HepG2 (cell line): ENCODE results near the gene MAPRE3. TPM values are rescaled to one million over a fixed set of nuclear protein-coding genes. Genes with fewer than 3 reads are reported as not detected.

ENCODE experiments used
- ATF5 ChIP-seq: sonication (generic); formaldehyde crosslinking; IDR thresholded peaks from 2 replicates; pipeline ENCODE4 v1.4.0; 2020; ENCODE audit warnings: mild to moderate bottlenecking, low read depth, missing genetic modification reagents
- CREB1 ChIP-seq, 2 experiments: fragments of 450-650 bp in 1 of 2; IDR thresholded peaks; 2 replicates each; pipeline ENCODE4 v1.6.1; 2016 to 2017; ENCODE audit warnings: control low read depth in 1 of 2, mild to moderate bottlenecking in 1 of 2, missing compliant biosample characterization in 1 of 2, missing genetic modification characterization in 1 of 2
- HBP1 ChIP-seq: IDR thresholded peaks from 2 replicates; pipeline ENCODE4 v1.6.1; 2016; ENCODE audit warnings: low read depth, control low read depth
- IKZF1 ChIP-seq: fragments of 450-650 bp; IDR thresholded peaks from 2 replicates; pipeline ENCODE4 v1.7.1; 2016
- KAT7 ChIP-seq: IDR thresholded peaks from 2 replicates; pipeline ENCODE4 v1.6.1; 2018; ENCODE audit warnings: borderline replicate concordance, missing compliant biosample characterization
- MTA1 ChIP-seq: sonication (generic); formaldehyde crosslinking; IDR thresholded peaks from 2 replicates; pipeline ENCODE4 v1.4.0; 2020; ENCODE audit warnings: missing genetic modification reagents, mild to moderate bottlenecking, borderline replicate concordance
- NPAS2 ChIP-seq: sonication (generic); formaldehyde crosslinking; IDR thresholded peaks from 2 replicates; pipeline ENCODE4 v1.8.0; 2022; ENCODE audit warnings: mild to moderate bottlenecking, missing genetic modification reagents, borderline replicate concordance
- POLR2G ChIP-seq: fragments of 200-400 bp; formaldehyde crosslinking; IDR thresholded peaks from 2 replicates; pipeline ENCODE4 v1.6.1; 2018; ENCODE audit warnings: mild to moderate bottlenecking, low read depth, low read length, moderate library complexity
- REL ChIP-seq: sonication (generic); formaldehyde crosslinking; conservative IDR thresholded peaks from 2 replicates; pipeline ENCODE4 v1.8.0; 2022; ENCODE audit warnings: mild to moderate bottlenecking, missing genetic modification reagents, moderate library complexity
- STAT5B ChIP-seq: sonication (generic); formaldehyde crosslinking; IDR thresholded peaks from 2 replicates; pipeline ENCODE4 v1.4.0; 2020; ENCODE audit warnings: missing genetic modification reagents
- TRAFD1 ChIP-seq: sonication (generic); formaldehyde crosslinking; IDR thresholded peaks from 2 replicates; pipeline ENCODE4 v1.5.1; 2020; ENCODE audit warnings: missing genetic modification reagents, mild to moderate bottlenecking, borderline replicate concordance
- ZNF205 ChIP-seq: IDR thresholded peaks from 2 replicates; pipeline ENCODE4 v1.6.1; 2018; ENCODE audit warnings: missing biosample characterization, missing genetic modification reagents
- ZNF24 ChIP-seq: fragments of 450-650 bp; IDR thresholded peaks from 2 replicates; pipeline ENCODE4 v1.6.1; 2017; ENCODE audit warnings: antibody characterized with exemption, mild to moderate bottlenecking
- ZNF251 ChIP-seq: sonication (generic); formaldehyde crosslinking; IDR thresholded peaks from 2 replicates; pipeline ENCODE4 v1.9.0; 2021; ENCODE audit warnings: mild to moderate bottlenecking, missing genetic modification reagents
- ZNF329 ChIP-seq: sonication (generic); formaldehyde crosslinking; IDR thresholded peaks from 2 replicates; pipeline ENCODE4 v1.9.0; 2021; ENCODE audit warnings: low read depth, mild to moderate bottlenecking, missing genetic modification reagents
- ZNF383 ChIP-seq: sonication (generic); formaldehyde crosslinking; IDR thresholded peaks from 2 replicates; pipeline ENCODE4 v1.4.0; 2020; ENCODE audit warnings: missing genetic modification reagents, mild to moderate bottlenecking, borderline replicate concordance
- ZNF556 ChIP-seq: sonication (generic); formaldehyde crosslinking; IDR thresholded peaks from 2 replicates; pipeline ENCODE4 v1.4.0; 2020; ENCODE audit warnings: mild to moderate bottlenecking, missing genetic modification reagents, borderline replicate concordance
- ZNF570 ChIP-seq: sonication (generic); formaldehyde crosslinking; IDR thresholded peaks from 2 replicates; pipeline ENCODE4 v1.4.0; 2020; ENCODE audit warnings: mild to moderate bottlenecking, missing genetic modification reagents, borderline replicate concordance
- ZNF629 ChIP-seq: sonication (generic); formaldehyde crosslinking; conservative IDR thresholded peaks from 2 replicates; pipeline ENCODE4 v1.5.0; 2020; ENCODE audit warnings: missing genetic modification reagents
- ZNF780A ChIP-seq: sonication (generic); formaldehyde crosslinking; IDR thresholded peaks from 2 replicates; pipeline ENCODE4 v1.8.0; 2022; ENCODE audit warnings: mild to moderate bottlenecking, missing genetic modification reagents, moderate library complexity
- polyA plus RNA-seq, 8 experiments: library from polyadenylated mRNA; depleted of rRNA in 3 of 8; stranded (reverse) in 7 of 8; unstranded in 1 of 8; fragments of >200 nt; fragmentation: Illumina TruSeq in 4 of 8; extraction: Trizol in 4 of 8; gene quantifications; 2 replicates each; pipeline versions ENCODE4 v1.2.1 to v1.2.3, GENCODE V29; 2011 to 2016; ENCODE audit warnings: low read depth in 4 of 8, missing spikeins in 1 of 8, mixed read lengths in 1 of 8; ENCODE audit not compliant: insufficient read depth in 1 of 8
- total RNA-seq, 5 experiments: library from RNA; depleted of rRNA; stranded (reverse); fragments of >200 nt; fragmentation: Illumina TruSeq; extraction: Trizol; gene quantifications; 2 replicates each; pipeline ENCODE4 v1.2.3, GENCODE V29; 2016; ENCODE audit warnings: low read depth in 1 of 5
- TF ChIP-seq, protein P1 (sequence below): sonication (generic); formaldehyde crosslinking; IDR thresholded peaks from 2 replicates; pipeline ENCODE4 v1.4.0; 2020; ENCODE audit warnings: missing genetic modification reagents, borderline replicate concordance
- TF ChIP-seq, protein P2 (sequence below): sonication (generic); formaldehyde crosslinking; IDR thresholded peaks from 2 replicates; pipeline ENCODE4 v1.9.0; 2022; ENCODE audit warnings: missing genetic modification reagents, mild to moderate bottlenecking, borderline replicate concordance

Gene MAPRE3
- total and polyA plus RNA-seq, 2 of the 13 experiments (the other 11 are each of a cell fraction or from before 2014, with no cell fraction given): 0.31 to 0.91 TPM

- peak; percentile 95; the same call in 1 of the 2 replicates for TF ChIP-seq HBP1
- TF ChIP-seq CREB1 (IDR thresholded peaks at IDR 0.05): no peak
- peak; percentile 25; the same call in 1 of the 2 replicates for TF ChIP-seq CREB1 (CRISPR knock-in tag; IDR thresholded peaks at IDR 0.05)
- TF ChIP-seq, protein P1, sequence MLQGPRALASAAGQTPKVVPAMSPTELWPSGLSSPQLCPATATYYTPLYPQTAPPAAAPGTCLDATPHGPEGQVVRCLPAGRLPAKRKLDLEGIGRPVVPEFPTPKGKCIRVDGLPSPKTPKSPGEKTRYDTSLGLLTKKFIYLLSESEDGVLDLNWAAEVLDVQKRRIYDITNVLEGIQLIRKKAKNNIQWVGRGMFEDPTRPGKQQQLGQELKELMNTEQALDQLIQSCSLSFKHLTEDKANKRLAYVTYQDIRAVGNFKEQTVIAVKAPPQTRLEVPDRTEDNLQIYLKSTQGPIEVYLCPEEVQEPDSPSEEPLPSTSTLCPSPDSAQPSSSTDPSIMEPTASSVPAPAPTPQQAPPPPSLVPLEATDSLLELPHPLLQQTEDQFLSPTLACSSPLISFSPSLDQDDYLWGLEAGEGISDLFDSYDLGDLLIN: peak; percentile 93; the same call in 1 of the 2 replicates
- no peak for TF ChIP-seq NPAS2
- no peak for TF ChIP-seq STAT5B
- TF ChIP-seq IKZF1: no peak
- TF ChIP-seq MTA1 (CRISPR knock-in tag): peak; percentile 66; the same call in 1 of the 2 replicates
- no peak for TF ChIP-seq ATF5 (CRISPR knock-in tag)
- no peak for TF ChIP-seq ZNF24
- no peak for TF ChIP-seq TRAFD1 (CRISPR knock-in tag)
- peak; percentile 72; the same call in 1 of the 2 replicates for TF ChIP-seq ZNF780A (CRISPR knock-in tag)
- TF ChIP-seq ZNF570: no peak
- no peak for TF ChIP-seq ZNF251 (CRISPR knock-in tag)
- TF ChIP-seq POLR2G: peak; percentile 98
- peak; percentile 52 for TF ChIP-seq ZNF205 (CRISPR knock-in tag)
- 0 out of 2 replicates have a peak, but pooled peaks have one; percentile 13 for TF ChIP-seq ZNF383
- TF ChIP-seq, protein P2, sequence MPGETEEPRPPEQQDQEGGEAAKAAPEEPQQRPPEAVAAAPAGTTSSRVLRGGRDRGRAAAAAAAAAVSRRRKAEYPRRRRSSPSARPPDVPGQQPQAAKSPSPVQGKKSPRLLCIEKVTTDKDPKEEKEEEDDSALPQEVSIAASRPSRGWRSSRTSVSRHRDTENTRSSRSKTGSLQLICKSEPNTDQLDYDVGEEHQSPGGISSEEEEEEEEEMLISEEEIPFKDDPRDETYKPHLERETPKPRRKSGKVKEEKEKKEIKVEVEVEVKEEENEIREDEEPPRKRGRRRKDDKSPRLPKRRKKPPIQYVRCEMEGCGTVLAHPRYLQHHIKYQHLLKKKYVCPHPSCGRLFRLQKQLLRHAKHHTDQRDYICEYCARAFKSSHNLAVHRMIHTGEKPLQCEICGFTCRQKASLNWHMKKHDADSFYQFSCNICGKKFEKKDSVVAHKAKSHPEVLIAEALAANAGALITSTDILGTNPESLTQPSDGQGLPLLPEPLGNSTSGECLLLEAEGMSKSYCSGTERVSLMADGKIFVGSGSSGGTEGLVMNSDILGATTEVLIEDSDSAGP (CRISPR knock-in tag): peak; percentile 92
- no peak for TF ChIP-seq REL (CRISPR knock-in tag)
- TF ChIP-seq ZNF629 (CRISPR knock-in tag): 0 out of 2 replicates have a peak, but pooled peaks have one; percentile 11
- TF ChIP-seq ZNF556 (CRISPR knock-in tag): peak; percentile 95
- peak; percentile 78; the same call in 1 of the 2 replicates for TF ChIP-seq ZNF329
- TF ChIP-seq KAT7 (CRISPR knock-in tag): peak; percentile 99
These were observed 62.2 kb downstream of the MAPRE3 start, which contains the start of gene TMEM214 (continued) for GRCh38 chr2:27032495-27033252.
